ENCODE data around the gene KLHDC7A.

The KLHDC7A gene

GRCh38 chr1:18505666-18506065 is 24.9 kb downstream of the KLHDC7A start:
- TF ChIP-seq CTCF (IDR thresholded peaks at IDR 0.05; ENCODE audit: low read length, missing control alignments), result no peak
- no peak overlapping the region for H3K4me3 ChIP-seq (replicated peaks; ENCODE audit: low read depth, low read length)
- DNase-seq (ENCODE audit: low read depth), result no peak

- H3K4me3 ChIP-seq (replicated peaks; ENCODE audit: low read depth, low read length), result no peak overlapping the region
Observed at GRCh38 chr1:18508084-18508483, 27.4 kb downstream of the KLHDC7A start.

GRCh38 chr1:18511149-18511873 is 30.6 kb downstream of the KLHDC7A start:
- TF ChIP-seq CTCF (IDR thresholded peaks at IDR 0.05; ENCODE audit: low read length, missing control alignments), result no peak
- H3K4me3 ChIP-seq (replicated peaks; ENCODE audit: low read depth, low read length), result no peak overlapping the region
- DNase-seq (ENCODE audit: low read depth), result no peak

More at GRCh38 chr1:18508084-18508483, 27.4 kb downstream of the KLHDC7A start:
- no peak for DNase-seq (ENCODE audit: low read depth)
- TF ChIP-seq CTCF (IDR thresholded peaks at IDR 0.05; ENCODE audit: low read length, missing control alignments), result no peak

GRCh38 chr1:18511874-18512150 is 31.1 kb downstream of the KLHDC7A start:
- DNase-seq (ENCODE audit: low read depth), result no peak
- H3K4me3 ChIP-seq (replicated peaks; ENCODE audit: low read depth, low read length), result no peak overlapping the region
- TF ChIP-seq CTCF (IDR thresholded peaks at IDR 0.05; ENCODE audit: low read length, missing control alignments), result no peak

- TF ChIP-seq CTCF (IDR thresholded peaks at IDR 0.05; ENCODE audit: low read length, missing control alignments), result no peak
- no peak for DNase-seq (ENCODE audit: low read depth)
- no peak overlapping the region for H3K4me3 ChIP-seq (replicated peaks; ENCODE audit: low read depth, low read length)
Observed at GRCh38 chr1:18512883-18513282, 32.2 kb downstream of the KLHDC7A start.

- TF ChIP-seq CTCF (IDR thresholded peaks at IDR 0.05; ENCODE audit: low read length, missing control alignments), result no peak
- no peak overlapping the region for H3K4me3 ChIP-seq (replicated peaks; ENCODE audit: low read depth, low read length)
- DNase-seq (ENCODE audit: low read depth), result no peak
Observed at GRCh38 chr1:18513995-18514394, 33.3 kb downstream of the KLHDC7A start.

GRCh38 chr1:18515120-18515667 is 34.5 kb downstream of the KLHDC7A start:
- DNase-seq (ENCODE audit: low read depth), result no peak
- no peak for TF ChIP-seq CTCF (IDR thresholded peaks at IDR 0.05; ENCODE audit: low read length, missing control alignments)
- no peak overlapping the region for H3K4me3 ChIP-seq (replicated peaks; ENCODE audit: low read depth, low read length)
